ENCODE results near the gene BLID.

Gene BLID

DNA sequence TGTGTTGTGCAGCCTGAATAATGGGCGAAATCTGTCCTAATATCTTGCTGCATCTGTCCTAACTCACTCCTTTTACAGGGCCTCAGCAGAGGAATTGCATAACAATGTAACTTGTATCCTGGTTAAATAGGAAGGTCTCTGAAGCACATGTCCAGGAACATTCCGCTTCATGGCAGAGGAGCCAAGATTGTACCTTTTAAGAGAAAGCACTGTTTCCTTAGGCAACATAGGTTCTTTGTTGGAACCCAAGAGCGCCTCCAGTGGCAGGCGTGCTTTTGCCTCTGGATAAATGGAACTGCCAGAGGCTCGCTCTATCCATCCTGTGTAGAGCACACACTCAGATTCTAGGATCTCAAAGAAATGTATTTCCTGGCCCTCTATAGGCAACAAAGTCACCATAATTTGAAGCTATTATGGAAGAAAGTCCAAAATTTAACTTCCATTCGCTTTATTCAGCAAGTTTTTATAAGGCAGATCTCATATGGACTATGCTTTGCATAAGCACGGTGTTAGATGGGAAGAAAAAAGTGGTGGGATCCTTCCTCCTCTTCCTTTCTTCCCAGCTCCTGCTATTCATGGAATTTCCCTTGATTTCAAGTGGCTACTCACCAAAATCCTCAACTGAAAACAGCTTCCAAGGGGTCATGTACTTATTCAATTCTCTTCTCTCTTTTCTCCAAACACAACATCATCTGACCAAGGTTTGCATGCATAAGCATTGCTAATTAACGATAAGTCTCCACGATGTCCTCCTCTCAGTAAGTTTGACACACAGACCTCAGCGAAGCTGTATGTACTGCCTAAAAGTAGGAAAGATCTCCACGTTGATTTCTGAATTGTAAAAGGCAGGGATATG is at the start of gene BLID:
Gene BLID (minus strand): TSS at position 692 of the 856 bp plus-strand sequence. CDS start 293 bp downstream, at position 399.
- H3K9me3 Mint-ChIP-seq (ENCODE audit: low read depth) = no peaks in the 10 kb centered on the region
- H3K27me3 Mint-ChIP-seq = peaks cover 10% of the 10 kb centered on the region
- H3K36me3 Mint-ChIP-seq = no peaks in the 10 kb centered on the region
- H3K4me3 Mint-ChIP-seq = no peak within 1 kb of the TSS
- no peaks in the 10 kb centered on the region for H3K4me1 Mint-ChIP-seq (ENCODE audit: low read depth)
- H3K27ac Mint-ChIP-seq = no peak within 1 kb of the TSS

- Mint-ChIP-seq H3K27me3 (peaks cover 10% of the 10 kb centered on the region), H3K27ac (no peak overlapping the region), H3K4me1 (ENCODE audit: low read depth) (no peaks in the 10 kb centered on the region), H3K9me3 (ENCODE audit: low read depth) (no peaks in the 10 kb centered on the region), H3K36me3 (no peaks in the 10 kb centered on the region), H3K4me3 (no peak overlapping the region)
Observed at GRCh38 chr11:122163053-122163819, 47.2 kb upstream of the BLID start.

DNA sequence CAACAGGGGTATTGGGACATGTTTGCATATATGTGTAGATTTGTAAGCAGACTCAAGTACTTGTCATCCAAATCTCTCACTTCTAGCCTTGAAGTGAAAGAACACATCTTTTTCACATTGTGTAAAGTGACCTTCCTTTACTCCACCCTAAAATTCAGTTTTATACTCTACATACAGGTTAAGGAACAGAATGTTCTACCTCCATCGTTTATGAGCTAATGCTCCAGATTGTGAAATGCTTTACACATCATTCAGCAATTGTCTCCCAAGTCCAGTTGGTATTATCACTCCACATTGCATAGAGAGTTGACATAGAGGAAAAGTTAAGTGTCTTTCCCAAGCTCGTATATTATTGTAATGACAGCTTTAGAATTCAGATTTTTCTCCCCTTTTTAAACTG is 46.1 kb upstream of the BLID start:
- Mint-ChIP-seq H3K9me3 (ENCODE audit: low read depth) (no peaks in the 10 kb centered on the region), H3K27ac (no peak overlapping the region), H3K36me3 (no peaks in the 10 kb centered on the region), H3K4me1 (ENCODE audit: low read depth) (peaks cover 8% of the 10 kb centered on the region), H3K27me3 (peaks cover 9% of the 10 kb centered on the region), H3K4me3 (no peak overlapping the region)

DNA sequence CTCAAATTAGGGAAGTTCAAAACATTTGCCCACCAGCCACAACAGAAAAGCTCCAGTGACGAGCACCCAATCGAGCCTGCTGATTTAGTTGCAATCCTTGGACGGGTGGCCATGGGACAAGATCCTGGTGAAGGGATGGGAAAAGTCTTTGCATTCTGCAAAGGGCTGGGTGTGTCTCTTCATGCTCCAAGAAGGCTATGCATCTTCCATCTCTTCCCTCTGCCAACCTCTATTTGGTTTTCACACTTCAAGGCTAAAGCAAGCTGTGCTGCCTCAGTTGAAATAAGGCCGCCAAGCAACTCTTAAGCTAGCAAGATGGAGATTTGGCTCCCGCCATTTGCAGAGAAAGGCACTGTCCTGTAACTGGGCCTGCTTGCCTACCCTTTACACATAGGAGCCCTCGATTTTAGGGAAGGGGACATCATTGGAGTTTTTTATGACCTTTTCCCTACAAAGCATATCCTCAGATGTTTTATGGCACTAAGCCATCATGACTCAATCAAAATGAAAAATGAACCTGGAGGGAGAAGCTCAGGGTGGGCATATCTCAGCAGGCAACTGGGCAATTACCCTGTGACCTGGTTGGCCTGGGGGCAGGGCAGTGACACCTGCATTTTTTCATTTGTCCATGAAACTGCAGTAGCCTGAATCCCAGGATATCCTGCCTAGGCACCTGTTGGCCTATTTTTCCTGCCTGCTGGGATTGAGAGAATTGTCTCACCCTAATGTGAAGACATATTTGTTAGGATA is 45.0 kb upstream of the BLID start:
- peaks cover 5% of the 10 kb centered on the region for H3K27me3 Mint-ChIP-seq
- H3K9me3 Mint-ChIP-seq (ENCODE audit: low read depth) = no peaks in the 10 kb centered on the region
- peaks cover 15% of the 10 kb centered on the region for H3K4me1 Mint-ChIP-seq (ENCODE audit: low read depth)
- H3K27ac Mint-ChIP-seq = no peak overlapping the region
- no peak overlapping the region for H3K4me3 Mint-ChIP-seq
- no peaks in the 10 kb centered on the region for H3K36me3 Mint-ChIP-seq

GRCh38 chr11:122159861-122160260 is 43.8 kb upstream of the BLID start:
- Mint-ChIP-seq H3K9me3 (ENCODE audit: low read depth) (no peaks in the 10 kb centered on the region), H3K27ac (no peak overlapping the region), H3K27me3 (peaks cover 5% of the 10 kb centered on the region), H3K36me3 (no peaks in the 10 kb centered on the region), H3K4me1 (ENCODE audit: low read depth) (peaks cover 15% of the 10 kb centered on the region), H3K4me3 (no peak overlapping the region)

DNA sequence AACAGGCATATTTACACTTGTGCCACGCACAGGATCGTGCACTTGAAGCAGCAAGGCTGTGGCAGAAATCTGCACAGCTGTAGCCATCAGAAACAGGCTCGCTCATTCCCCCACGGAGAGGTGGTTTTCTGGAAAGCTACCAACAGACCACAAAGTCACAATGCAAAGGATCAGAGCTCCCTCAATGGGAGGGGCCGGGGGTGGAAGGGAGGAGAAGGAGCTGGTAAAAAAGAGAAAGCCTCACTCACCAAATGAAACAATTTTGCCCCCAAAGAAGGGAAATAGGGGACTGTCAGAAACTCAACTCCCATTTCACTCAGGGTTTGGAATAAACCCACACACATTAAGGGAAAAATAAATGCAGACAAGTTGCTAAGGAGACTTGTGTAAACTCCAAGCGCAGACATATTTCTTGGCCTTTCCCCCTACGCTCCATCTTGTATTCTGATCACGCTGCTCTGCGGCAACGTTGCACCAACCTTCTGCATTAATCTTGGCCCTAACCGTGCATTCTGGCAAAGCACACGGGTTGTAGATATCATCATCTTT is 43.2 kb upstream of the BLID start:
- no peak overlapping the region for H3K27ac Mint-ChIP-seq
- peaks cover 5% of the 10 kb centered on the region for H3K27me3 Mint-ChIP-seq
- H3K9me3 Mint-ChIP-seq (ENCODE audit: low read depth) = no peaks in the 10 kb centered on the region
- H3K4me1 Mint-ChIP-seq (ENCODE audit: low read depth) = peaks cover 15% of the 10 kb centered on the region
- no peaks in the 10 kb centered on the region for H3K36me3 Mint-ChIP-seq
- H3K4me3 Mint-ChIP-seq = no peak overlapping the region

- Mint-ChIP-seq H3K9me3 (ENCODE audit: low read depth) (no peaks in the 10 kb centered on the region), H3K4me1 (ENCODE audit: low read depth) (peaks cover 15% of the 10 kb centered on the region), H3K27ac (no peak overlapping the region), H3K27me3 (peaks cover 5% of the 10 kb centered on the region), H3K36me3 (no peaks in the 10 kb centered on the region), H3K4me3 (no peak overlapping the region)
Observed at GRCh38 chr11:122158171-122158570, 42.2 kb upstream of the BLID start.

GRCh38 chr11:122157653-122158161 is 41.7 kb upstream of the BLID start:
- Mint-ChIP-seq H3K9me3 (ENCODE audit: low read depth) (no peaks in the 10 kb centered on the region), H3K27me3 (peaks cover 5% of the 10 kb centered on the region), H3K4me1 (ENCODE audit: low read depth) (peaks cover 15% of the 10 kb centered on the region), H3K36me3 (no peaks in the 10 kb centered on the region), H3K4me3 (peak overlapping the region; percentile 65), H3K27ac (no peak overlapping the region)

- H3K4me3 Mint-ChIP-seq = peak overlapping the region; percentile 65
- peaks cover 5% of the 10 kb centered on the region for H3K27me3 Mint-ChIP-seq
- H3K4me1 Mint-ChIP-seq (ENCODE audit: low read depth) = peaks cover 15% of the 10 kb centered on the region
- H3K27ac Mint-ChIP-seq = no peak overlapping the region
- no peaks in the 10 kb centered on the region for H3K36me3 Mint-ChIP-seq
- H3K9me3 Mint-ChIP-seq (ENCODE audit: low read depth) = no peaks in the 10 kb centered on the region
Observed at GRCh38 chr11:122156940-122157382, 40.9 kb upstream of the BLID start.

- Mint-ChIP-seq H3K27me3 (peaks cover 3% of the 10 kb centered on the region), H3K4me1 (ENCODE audit: low read depth) (peaks cover 15% of the 10 kb centered on the region), H3K36me3 (no peaks in the 10 kb centered on the region), H3K4me3 (no peak overlapping the region), H3K9me3 (ENCODE audit: low read depth) (no peaks in the 10 kb centered on the region), H3K27ac (no peak overlapping the region)
Observed at GRCh38 chr11:122155765-122156527, 39.9 kb upstream of the BLID start.

- H3K27me3 Mint-ChIP-seq = peaks cover 3% of the 10 kb centered on the region
- H3K4me1 Mint-ChIP-seq (ENCODE audit: low read depth) = peaks cover 15% of the 10 kb centered on the region
- no peaks in the 10 kb centered on the region for H3K9me3 Mint-ChIP-seq (ENCODE audit: low read depth)
- H3K4me3 Mint-ChIP-seq = no peak overlapping the region
- no peaks in the 10 kb centered on the region for H3K36me3 Mint-ChIP-seq
- no peak overlapping the region for H3K27ac Mint-ChIP-seq
Observed at GRCh38 chr11:122154994-122155393, 39.0 kb upstream of the BLID start.

- Mint-ChIP-seq H3K9me3 (ENCODE audit: low read depth) (no peaks in the 10 kb centered on the region), H3K27ac (no peak overlapping the region), H3K4me3 (no peak overlapping the region), H3K27me3 (peaks cover 3% of the 10 kb centered on the region), H3K36me3 (no peaks in the 10 kb centered on the region), H3K4me1 (ENCODE audit: low read depth) (peaks cover 15% of the 10 kb centered on the region)
Observed at GRCh38 chr11:122154227-122154626, 38.2 kb upstream of the BLID start.

- H3K4me1 Mint-ChIP-seq (ENCODE audit: low read depth) = peaks cover 15% of the 10 kb centered on the region
- H3K27ac Mint-ChIP-seq = no peak overlapping the region
- no peak overlapping the region for H3K4me3 Mint-ChIP-seq
- no peaks in the 10 kb centered on the region for H3K9me3 Mint-ChIP-seq (ENCODE audit: low read depth)
- no peaks in the 10 kb centered on the region for H3K36me3 Mint-ChIP-seq
- peaks cover 1% of the 10 kb centered on the region for H3K27me3 Mint-ChIP-seq
Observed at GRCh38 chr11:122153746-122154145, 37.7 kb upstream of the BLID start.
